H1 (cell line): ENCODE data around the gene NDST4. TPM values are rescaled to one million over a fixed set of nuclear protein-coding genes. Genes with fewer than 3 reads are reported as not detected.
A peak's percentile ranks its signal among the peaks of the same experiment; 100 is the strongest.

ENCODE experiments used
- CTCF ChIA-PET: fragments of 300-600 bp; sonication (Branson Sonifier 250); formaldehyde crosslinking; loops from one replicate; lab custom pipeline; 2021; ENCODE audit not compliant: partially characterized antibody; lab: Charles Lee
- POLR2A ChIA-PET: fragments of 300-600 bp; sonication (Branson Sonifier 250); formaldehyde crosslinking; loops from one replicate; lab custom pipeline; 2021; ENCODE audit warnings: inconsistent platforms; ENCODE audit not compliant: partially characterized antibody; lab: Charles Lee
- DNase-seq, 2 experiments: peaks; one replicate each; pipeline versions ENCODE4 v3.0.0 to v3.0.0-alpha.2; 2010 to 2022; ENCODE audit warnings: low spot score in 2 of 2, low read depth in 1 of 2, mixed read lengths in 1 of 2
- FAIRE-seq: peaks from 2 replicates; lab custom pipeline; 2011; peaks lifted over from hg19 to GRCh38; lab: Jason Lieb, UNC
- H2AFZ ChIP-seq: 2 replicates; pipeline ENCODE4 v1.8.1; 2012; ENCODE audit warnings: low read length, inconsistent platforms
- H2AK5ac ChIP-seq: 2 replicates; pipeline ENCODE4 v1.6.1; 2013; ENCODE audit warnings: low read depth, low read length
- H2BK120ac ChIP-seq: replicated peaks from 2 replicates; pipeline ENCODE3; 2013; ENCODE audit warnings: low read depth, low read length, inconsistent platforms
- H2BK12ac ChIP-seq: 2 replicates; pipeline ENCODE4 v1.6.1; 2013; ENCODE audit warnings: low read depth, low read length
- H2BK15ac ChIP-seq: 2 replicates; pipeline ENCODE4 v1.6.1; 2013; ENCODE audit warnings: low read length
- H2BK20ac ChIP-seq: 2 replicates; pipeline ENCODE4 v1.6.1; 2013; ENCODE audit warnings: low read length
- H2BK5ac ChIP-seq: 2 replicates; pipeline ENCODE4 v1.6.1; 2013; ENCODE audit warnings: low read depth, low read length
- H3K14ac ChIP-seq: 2 replicates; pipeline ENCODE4 v1.6.1; 2013; ENCODE audit warnings: inconsistent platforms; ENCODE audit not compliant: insufficient read length
- H3K18ac ChIP-seq: 2 replicates; pipeline ENCODE4 v1.6.1; 2013; ENCODE audit warnings: low read length; ENCODE audit errors: extremely low read depth
- H3K23ac ChIP-seq: 2 replicates; pipeline ENCODE4 v1.6.1; 2013; ENCODE audit warnings: inconsistent platforms; ENCODE audit not compliant: insufficient read length
- H3K23me2 ChIP-seq: 2 replicates; pipeline ENCODE4 v1.6.1; 2013; ENCODE audit warnings: low read depth, low read length
- H3K27ac ChIP-seq: 2 replicates; pipeline ENCODE4 v1.6.1; 2011; ENCODE audit warnings: low read depth, low read length, inconsistent platforms
- H3K27me3 ChIP-seq, 4 experiments: replicated peaks in 1 of 4; 1 replicate in 1 of 4; 2 replicates in 3 of 4; pipeline versions ENCODE4 v1.6.1 to v1.8.1; 2011 to 2013; ENCODE audit warnings: low read length in 3 of 4, mild to moderate bottlenecking in 3 of 4, inconsistent platforms in 2 of 4, mixed read lengths in 2 of 4, moderate library complexity in 1 of 4; ENCODE audit not compliant: control insufficient read depth in 3 of 4, insufficient read depth in 3 of 4; ENCODE audit errors: extremely low read depth in 1 of 4
- H3K36me3 ChIP-seq, 4 experiments: 2 replicates each; pipeline versions ENCODE4 v1.6.1 to v1.8.1; 2011 to 2013; ENCODE audit warnings: mild to moderate bottlenecking in 4 of 4, low read length in 3 of 4, moderate library complexity in 2 of 4, control low read depth in 1 of 4, inconsistent platforms in 1 of 4; ENCODE audit not compliant: insufficient read depth in 4 of 4, control insufficient read depth in 2 of 4
- H3K4ac ChIP-seq: replicated peaks from 2 replicates; pipeline ENCODE3; 2013; ENCODE audit warnings: low read length, low read depth, mixed read lengths, inconsistent platforms; ENCODE audit not compliant: insufficient read length
- H3K4me1 ChIP-seq, 4 experiments: replicated peaks in 1 of 4; 1 replicate in 1 of 4; 2 replicates in 3 of 4; pipeline versions ENCODE4 v1.6.1 to v1.8.1; 2011 to 2013; ENCODE audit warnings: low read length in 3 of 4, inconsistent platforms in 2 of 4, mixed read lengths in 1 of 4; ENCODE audit not compliant: insufficient read depth in 4 of 4, control insufficient read depth in 3 of 4
- H3K4me2 ChIP-seq, 2 experiments: 2 replicates each; pipeline versions ENCODE4 v1.6.1 to v1.8.1; 2011 to 2013; ENCODE audit warnings: low read depth in 2 of 2, low read length in 2 of 2, control low read depth in 1 of 2, inconsistent platforms in 1 of 2, mild to moderate bottlenecking in 1 of 2; ENCODE audit not compliant: insufficient read depth in 1 of 2
- H3K4me3 ChIP-seq, 4 experiments: fragments of 200-600, 300-600 bp in 1 of 4; sonication (generic), shearing (Covaris generic), sonication (Bioruptor Twin) in 1 of 4; 2 replicates each; pipeline versions ENCODE4 v1.5.1 to v1.8.1; 2011 to 2016; ENCODE audit warnings: low read length in 4 of 4, low read depth in 3 of 4, control low read depth in 2 of 4, inconsistent platforms in 2 of 4, mild to moderate bottlenecking in 2 of 4, mixed read lengths in 1 of 4, moderate library complexity in 1 of 4; ENCODE audit not compliant: insufficient read depth in 2 of 4; ENCODE audit errors: extremely low read depth in 1 of 4
- H3K56ac ChIP-seq: replicated peaks from 2 replicates; pipeline ENCODE3; 2013; ENCODE audit warnings: low read depth, mild to moderate bottlenecking, mixed read lengths, low read length, inconsistent platforms; ENCODE audit not compliant: insufficient read length
- H3K79me1 ChIP-seq: 2 replicates; pipeline ENCODE4 v1.6.1; 2013; ENCODE audit warnings: low read depth, low read length, control low read depth
- H3K79me2 ChIP-seq, 2 experiments: 2 replicates each; pipeline versions ENCODE4 v1.6.1 to v1.8.1; 2012 to 2013; ENCODE audit warnings: low read length in 2 of 2, mild to moderate bottlenecking in 2 of 2, inconsistent platforms in 1 of 2; ENCODE audit not compliant: insufficient read depth in 2 of 2, control insufficient read depth in 1 of 2
- H3K9ac ChIP-seq, 4 experiments: replicated peaks in 1 of 4; 1 replicate in 1 of 4; 2 replicates in 3 of 4; pipeline versions ENCODE4 v1.6.1 to v1.8.1; 2011 to 2013; ENCODE audit warnings: low read depth in 3 of 4, low read length in 3 of 4, control low read depth in 2 of 4, mild to moderate bottlenecking in 2 of 4, moderate library complexity in 2 of 4, inconsistent platforms in 1 of 4; ENCODE audit errors: extremely low read depth in 1 of 4
- H3K9me3 ChIP-seq, 2 experiments: 2 replicates each; pipeline versions ENCODE4 v1.6.1 to v1.8.1; 2012 to 2013; ENCODE audit warnings: mild to moderate bottlenecking in 2 of 2, moderate library complexity in 2 of 2, control low read depth in 1 of 2, inconsistent platforms in 1 of 2, low read depth in 1 of 2, low read length in 1 of 2, mixed read lengths in 1 of 2; ENCODE audit not compliant: insufficient read depth in 2 of 2
- H4K20me1 ChIP-seq, 2 experiments: replicated peaks in 1 of 2; 2 replicates each; pipeline versions ENCODE3 to v1.8.1; 2011 to 2013; ENCODE audit warnings: inconsistent platforms in 2 of 2, low read length in 2 of 2, mild to moderate bottlenecking in 1 of 2; ENCODE audit not compliant: insufficient read depth in 2 of 2, control insufficient read depth in 1 of 2
- H4K5ac ChIP-seq: 2 replicates; pipeline ENCODE4 v1.6.1; 2013; ENCODE audit warnings: low read length, low read depth, mixed read lengths, inconsistent platforms; ENCODE audit not compliant: insufficient read length
- H4K8ac ChIP-seq: 2 replicates; pipeline ENCODE4 v1.8.0; 2013; ENCODE audit warnings: mild to moderate bottlenecking, moderate library complexity, low read length, inconsistent platforms; ENCODE audit not compliant: insufficient read depth; ENCODE audit errors: extremely low read depth
- H4K91ac ChIP-seq: replicated peaks from 2 replicates; pipeline ENCODE3; 2013; ENCODE audit warnings: low read length, mixed read lengths, inconsistent platforms; ENCODE audit not compliant: insufficient read length
- BACH1 ChIP-seq: IDR thresholded peaks from 2 replicates; pipeline ENCODE4 v1.6.1; 2012; ENCODE audit warnings: low read length, improper control_type of control experiment
- BCL11A ChIP-seq, 2 experiments: IDR thresholded peaks; one replicate each; pipeline ENCODE4 v1.6.1; 2011; ENCODE audit warnings: low read depth in 2 of 2, low read length in 2 of 2, mild to moderate bottlenecking in 2 of 2
- BRCA1 ChIP-seq: IDR thresholded peaks from 2 replicates; pipeline ENCODE4 v1.6.1; 2012; ENCODE audit warnings: low read depth, low read length, improper control_type of control experiment
- CEBPB ChIP-seq: IDR thresholded peaks from 2 replicates; pipeline ENCODE4 v1.6.1; 2012; ENCODE audit warnings: low read depth, low read length
- EP300 ChIP-seq, 2 experiments: IDR thresholded peaks; 1 replicate in 1 of 2; 2 replicates in 1 of 2; pipeline ENCODE4 v1.6.1; 2011 to 2012; ENCODE audit warnings: low read depth in 2 of 2, low read length in 2 of 2, mild to moderate bottlenecking in 2 of 2, borderline replicate concordance in 1 of 2, inconsistent platforms in 1 of 2, moderate library complexity in 1 of 2
- EZH2 ChIP-seq: fragments of 200-600 bp; sonication (generic); IDR thresholded peaks from 2 replicates; pipeline ENCODE4 v1.7.1; 2012; ENCODE audit warnings: low read depth, mild to moderate bottlenecking, moderate library complexity, low read length, inconsistent platforms; ENCODE audit not compliant: severe bottlenecking
- HDAC6 ChIP-seq: IDR thresholded peaks from one replicate; pipeline ENCODE4 v1.7.1; 2012; ENCODE audit warnings: low read depth, mild to moderate bottlenecking, inconsistent platforms, low read length, moderate library complexity
- NANOG ChIP-seq: IDR thresholded peaks from 2 replicates; pipeline ENCODE4 v1.6.1; 2011; ENCODE audit warnings: low read length, low read depth, mild to moderate bottlenecking, inconsistent platforms; ENCODE audit not compliant: insufficient read depth, poor library complexity, severe bottlenecking
- NRF1 ChIP-seq: IDR thresholded peaks from 2 replicates; pipeline ENCODE4 v1.6.1; 2011; ENCODE audit warnings: mild to moderate bottlenecking, low read depth, low read length, improper control_type of control experiment
- POLR2A ChIP-seq, 2 experiments: IDR thresholded peaks; 1 replicate in 1 of 2; 2 replicates in 1 of 2; pipeline ENCODE4 v1.6.1; 2011; ENCODE audit warnings: low read depth in 2 of 2, low read length in 2 of 2, mild to moderate bottlenecking in 2 of 2; ENCODE audit errors: control extremely low read depth in 1 of 2
- RBBP5 ChIP-seq: IDR thresholded peaks from 2 replicates; pipeline ENCODE4 v1.7.1; 2012; ENCODE audit warnings: low read depth, mild to moderate bottlenecking, inconsistent platforms, low read length, moderate library complexity, borderline replicate concordance
- SAP30 ChIP-seq: fragments of 300-600 bp; sonication (generic); IDR thresholded peaks from 2 replicates; pipeline ENCODE4 v1.7.1; 2012; ENCODE audit warnings: low read length, moderate library complexity, mild to moderate bottlenecking, inconsistent platforms; ENCODE audit not compliant: insufficient read depth, insufficient replicate concordance
- TAF1 ChIP-seq: IDR thresholded peaks from 2 replicates; pipeline ENCODE4 v1.6.1; 2011; ENCODE audit warnings: mild to moderate bottlenecking, low read depth, low read length
- WGBS, 2 experiments: shearing (Covaris generic) in 1 of 2; methylation state at CpG; one replicate each; pipeline versions ENCODE4 v1.1.6 to v1.1.7; 2013 to 2015; ENCODE audit warnings: low lambda C conversion rate in 2 of 2, mixed read lengths in 2 of 2, inconsistent platforms in 1 of 2, low coverage in 1 of 2, missing lambda C conversion rate in 1 of 2; ENCODE audit not compliant: insufficient replicate concordance in 2 of 2, insufficient coverage in 1 of 2, insufficient read length in 1 of 2; ENCODE audit errors: extremely low coverage in 1 of 2, missing lambda C conversion rate in 1 of 2; 5-methylcytosine and 5-hydroxymethylcytosine counted together
- polyA plus RNA-seq, 7 experiments: library from polyadenylated mRNA; depleted of rRNA in 3 of 7; stranded (reverse) in 5 of 7; unstranded in 2 of 7; fragments of >200 nt in 5 of 7; fragments of 200-250 nt in 2 of 7; gene quantifications; 1 replicate in 5 of 7; 2 replicates in 1 of 7; 4 replicates in 1 of 7; pipeline versions ENCODE4 v1.2.1 to v1.2.3, GENCODE V29; 2011 to 2013; ENCODE audit warnings: missing spikeins in 2 of 7, mixed read lengths in 2 of 7
- total RNA-seq: library from RNA; stranded (reverse); fragmentation: NEBNext Ultra II Directional; extraction: Animal tissue kit (Norgen Biotek cat#: 25700); gene quantifications from 2 replicates; pipeline ENCODE4 v1.2.1, GENCODE V29; 2021

The NDST4 gene
- total and polyA plus RNA-seq, 2 of the 8 experiments (the other 6 are each of a cell fraction or from before 2014, with no cell fraction given), result 0.02 TPM; not detected in 1

DNA sequence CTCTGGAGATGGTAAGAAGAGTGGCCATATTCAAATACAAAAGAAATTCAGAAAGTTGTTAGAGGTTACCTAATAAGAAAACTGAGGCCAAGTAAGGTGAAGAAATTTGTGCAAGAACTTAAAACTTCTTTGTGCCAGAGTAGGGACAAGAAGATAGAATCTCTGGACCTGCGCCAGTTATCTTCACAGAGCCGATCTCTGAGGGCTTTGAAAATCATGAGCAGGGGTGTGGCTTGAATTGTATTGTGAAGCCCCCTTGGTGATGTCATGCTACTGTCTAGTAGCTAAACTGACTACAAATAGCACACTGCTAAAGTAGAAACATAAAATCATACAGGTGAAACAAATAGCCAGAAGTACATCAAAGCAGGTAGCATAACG lies 330.2 kb downstream of the NDST4 start:
- H3K79me1 ChIP-seq, result no peaks in the 10 kb centered on the region
- no peak overlapping the region for H3K56ac ChIP-seq
- no peak overlapping the region for H3K27ac ChIP-seq
- FAIRE-seq (no peak), DNase-seq (no peak)
- H3K36me3 ChIP-seq, result no peaks in the 10 kb centered on the region
- no peak overlapping the region for H4K8ac ChIP-seq
- peaks cover 0 to 3% (median 0%) of the 10 kb centered on the region in 4 experiments; a peak in 2 of 7 replicates for H3K4me1 ChIP-seq
- no peak overlapping the region for H3K4ac ChIP-seq
- no peak overlapping the region for H3K18ac ChIP-seq
- H2BK20ac ChIP-seq, result no peak overlapping the region
- no peak overlapping the region for H4K5ac ChIP-seq
- H2BK12ac ChIP-seq, result no peak overlapping the region
- H3K14ac ChIP-seq, result no peak overlapping the region
- H3K27me3 ChIP-seq, result no peaks in the 10 kb centered on the region
- no peak overlapping the region for H2BK15ac ChIP-seq
- H3K4me2 ChIP-seq, result no peak overlapping the region
- no peak overlapping the region for H3K23ac ChIP-seq
- no peak overlapping the region; the same call in 1 of the 2 replicates for H2AK5ac ChIP-seq
- peak overlapping the region; percentile 75 for H2BK120ac ChIP-seq
- TF ChIP-seq EZH2, result no peak
- no peak for TF ChIP-seq BRCA1
- TF ChIP-seq RBBP5, result no peak
- no peak for TF ChIP-seq EP300 (IDR thresholded peaks at IDR 0.05; ENCODE audit: borderline replicate concordance in 1 of 2, low read depth in 2 of 2, low read length in 2 of 2)
- TF ChIP-seq SAP30, result no peak
- no peak for TF ChIP-seq CEBPB
- no peak for TF ChIP-seq BCL11A (IDR thresholded peaks at IDR 0.05; ENCODE audit: low read depth in 2 of 2, low read length in 2 of 2)
- TF ChIP-seq NRF1, result no peak
- TF ChIP-seq BACH1, result no peak
- TF ChIP-seq HDAC6, result no peak
- no peak for TF ChIP-seq NANOG
- TF ChIP-seq TAF1, result no peak
- TF ChIP-seq POLR2A (IDR thresholded peaks at IDR 0.05; ENCODE audit: control extremely low read depth in 1 of 2, low read depth in 2 of 2, low read length in 2 of 2), result no peak
- POLR2A ChIA-PET, result no interaction called here
- H2BK5ac ChIP-seq, result no peak overlapping the region
- H3K9me3 ChIP-seq, result no peaks in the 10 kb centered on the region
- no peak overlapping the region for H3K9ac ChIP-seq
- no peaks in the 10 kb centered on the region for H4K20me1 ChIP-seq
- H3K79me2 ChIP-seq, result no peaks in the 10 kb centered on the region
- H4K91ac ChIP-seq, result no peak overlapping the region
- no peak overlapping the region for H3K4me3 ChIP-seq
- no peak overlapping the region for H2AFZ ChIP-seq
- no peaks in the 10 kb centered on the region for H3K23me2 ChIP-seq
- CTCF ChIA-PET, result interaction anchor here (0.6 to 1.6 kb wide), 2 partner anchors 25 to 751 kb away, joined by 3 read pairs; no protein-coding TSS in a partner anchor
- 96% methylated on average over 3 of the region's 3 CpGs; no CpG with 5 or more reads in 1 of the 2 experiments for WGBS, 2 experiments
